Nephron (organoid): ENCODE measurements around the gene WNT9A.

Experiments
- H3K27ac Mint-ChIP-seq, 3 experiments: 2 replicates each; pipeline ENCODE4 v1.8.0; 2020; ENCODE audit warnings: mixed read lengths in 3 of 3, mild to moderate bottlenecking in 2 of 3, moderate library complexity in 1 of 3
- H3K27me3 Mint-ChIP-seq: 2 replicates; pipeline ENCODE4 v1.8.0; 2021; ENCODE audit warnings: low read depth, mild to moderate bottlenecking, moderate library complexity, mixed read lengths
- H3K36me3 Mint-ChIP-seq: 2 replicates; pipeline ENCODE4 v1.8.0; 2020; ENCODE audit warnings: low read depth, mixed read lengths
- H3K4me1 Mint-ChIP-seq: 2 replicates; pipeline ENCODE4 v1.8.0; 2020; ENCODE audit warnings: mixed read lengths
- H3K4me3 Mint-ChIP-seq, 3 experiments: 2 replicates each; pipeline ENCODE4 v1.8.0; 2020; ENCODE audit warnings: mild to moderate bottlenecking in 3 of 3, mixed read lengths in 3 of 3, moderate library complexity in 2 of 3
- H3K9me3 Mint-ChIP-seq: 2 replicates; pipeline ENCODE4 v1.8.0; 2020; ENCODE audit warnings: mixed read lengths
- TF ChIP-seq, protein P1 (sequence below), 3 experiments: fragments of 200-600 bp; sonication (generic); IDR thresholded peaks; one replicate each; pipeline ENCODE4 v1.5.0; 2021; ENCODE audit warnings: antibody characterized with exemption in 3 of 3; ENCODE audit not compliant: unreplicated experiment in 3 of 3

Gene WNT9A

DNA sequence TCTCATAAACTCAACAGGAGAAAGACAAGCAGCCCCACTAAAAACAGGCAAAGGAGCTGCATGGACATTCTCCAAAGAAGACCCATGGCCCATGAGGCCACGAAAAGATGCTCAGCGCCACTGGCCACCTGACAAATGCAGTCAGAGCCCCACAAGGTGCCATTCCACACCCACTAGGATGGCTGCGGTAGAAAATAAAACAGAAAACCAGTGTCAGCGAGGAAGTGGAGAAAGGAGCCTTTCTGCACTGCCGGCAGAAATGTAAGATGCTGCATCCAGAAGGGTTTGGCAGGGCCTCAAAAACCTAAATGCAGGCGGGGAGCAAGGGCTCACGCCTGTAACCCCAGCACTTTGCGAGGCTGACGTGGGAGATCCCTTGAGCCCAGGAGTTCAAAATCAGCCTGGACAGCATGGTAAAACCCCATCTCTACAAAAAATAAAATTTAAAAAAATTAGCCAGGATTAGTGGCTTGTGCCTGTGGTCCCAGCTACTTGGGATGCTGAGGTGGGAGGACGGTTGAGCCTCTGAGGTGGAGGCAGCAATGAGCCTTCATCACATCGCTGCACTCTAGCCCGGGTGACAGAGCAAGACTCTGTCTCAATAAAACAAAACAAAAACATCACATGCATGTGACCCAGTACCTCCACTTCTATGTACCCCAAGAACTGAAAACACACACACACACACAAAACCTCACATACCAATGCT is 4.2 kb downstream of the WNT9A start:
- Mint-ChIP-seq H3K36me3 (no peaks in the 10 kb centered on the region), H3K4me1 (peaks cover 37% of the 10 kb centered on the region), H3K27ac (peak overlapping the region; percentile 39 to 72 (median 66)), H3K9me3 (no peaks in the 10 kb centered on the region), H3K4me3 (peak overlapping the region in 2 of 3 experiments; percentile 61 to 75), H3K27me3 (peaks cover 8% of the 10 kb centered on the region)
- TF ChIP-seq, protein P1, sequence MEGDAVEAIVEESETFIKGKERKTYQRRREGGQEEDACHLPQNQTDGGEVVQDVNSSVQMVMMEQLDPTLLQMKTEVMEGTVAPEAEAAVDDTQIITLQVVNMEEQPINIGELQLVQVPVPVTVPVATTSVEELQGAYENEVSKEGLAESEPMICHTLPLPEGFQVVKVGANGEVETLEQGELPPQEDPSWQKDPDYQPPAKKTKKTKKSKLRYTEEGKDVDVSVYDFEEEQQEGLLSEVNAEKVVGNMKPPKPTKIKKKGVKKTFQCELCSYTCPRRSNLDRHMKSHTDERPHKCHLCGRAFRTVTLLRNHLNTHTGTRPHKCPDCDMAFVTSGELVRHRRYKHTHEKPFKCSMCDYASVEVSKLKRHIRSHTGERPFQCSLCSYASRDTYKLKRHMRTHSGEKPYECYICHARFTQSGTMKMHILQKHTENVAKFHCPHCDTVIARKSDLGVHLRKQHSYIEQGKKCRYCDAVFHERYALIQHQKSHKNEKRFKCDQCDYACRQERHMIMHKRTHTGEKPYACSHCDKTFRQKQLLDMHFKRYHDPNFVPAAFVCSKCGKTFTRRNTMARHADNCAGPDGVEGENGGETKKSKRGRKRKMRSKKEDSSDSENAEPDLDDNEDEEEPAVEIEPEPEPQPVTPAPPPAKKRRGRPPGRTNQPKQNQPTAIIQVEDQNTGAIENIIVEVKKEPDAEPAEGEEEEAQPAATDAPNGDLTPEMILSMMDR (IDR thresholded peaks at IDR 0.05; ENCODE audit: unreplicated experiment in 3 of 3): no peak

GRCh38 chr1:227942716-227943261 is 4.9 kb downstream of the WNT9A start:
- Mint-ChIP-seq H3K27me3 (peaks cover 6% of the 10 kb centered on the region), H3K9me3 (no peaks in the 10 kb centered on the region), H3K4me1 (peaks cover 42% of the 10 kb centered on the region), H3K27ac (peak overlapping the region in 1 of 3 experiments; percentile 66), H3K4me3 (peak overlapping the region in 2 of 3 experiments; percentile 55 to 75), H3K36me3 (no peaks in the 10 kb centered on the region)
- TF ChIP-seq, protein P1 (IDR thresholded peaks at IDR 0.05; ENCODE audit: unreplicated experiment in 3 of 3): no peak

GRCh38 chr1:227942021-227942715 is 5.6 kb downstream of the WNT9A start:
- peaks cover under 1% of the 10 kb centered on the region for H3K36me3 Mint-ChIP-seq
- H3K27ac Mint-ChIP-seq: peak overlapping the region in 1 of 3 experiments; percentile 66
- TF ChIP-seq, protein P1 (IDR thresholded peaks at IDR 0.05; ENCODE audit: unreplicated experiment in 3 of 3): peak in 2 of 3 experiments; percentile 27
- peaks cover 6% of the 10 kb centered on the region for H3K27me3 Mint-ChIP-seq
- H3K9me3 Mint-ChIP-seq: no peaks in the 10 kb centered on the region
- peaks cover 46% of the 10 kb centered on the region for H3K4me1 Mint-ChIP-seq
- H3K4me3 Mint-ChIP-seq: peak overlapping the region in 1 of 3 experiments; percentile 75

- Mint-ChIP-seq H3K27ac (no peak overlapping the region), H3K9me3 (peaks cover 4% of the 10 kb centered on the region), H3K4me3 (no peak overlapping the region), H3K4me1 (peaks cover 52% of the 10 kb centered on the region), H3K36me3 (peaks cover 6% of the 10 kb centered on the region), H3K27me3 (peaks cover 6% of the 10 kb centered on the region)
- TF ChIP-seq, protein P1 (IDR thresholded peaks at IDR 0.05; ENCODE audit: unreplicated experiment in 3 of 3): no peak
Measured at GRCh38 chr1:227941509-227942020, 6.2 kb downstream of the WNT9A start.

DNA sequence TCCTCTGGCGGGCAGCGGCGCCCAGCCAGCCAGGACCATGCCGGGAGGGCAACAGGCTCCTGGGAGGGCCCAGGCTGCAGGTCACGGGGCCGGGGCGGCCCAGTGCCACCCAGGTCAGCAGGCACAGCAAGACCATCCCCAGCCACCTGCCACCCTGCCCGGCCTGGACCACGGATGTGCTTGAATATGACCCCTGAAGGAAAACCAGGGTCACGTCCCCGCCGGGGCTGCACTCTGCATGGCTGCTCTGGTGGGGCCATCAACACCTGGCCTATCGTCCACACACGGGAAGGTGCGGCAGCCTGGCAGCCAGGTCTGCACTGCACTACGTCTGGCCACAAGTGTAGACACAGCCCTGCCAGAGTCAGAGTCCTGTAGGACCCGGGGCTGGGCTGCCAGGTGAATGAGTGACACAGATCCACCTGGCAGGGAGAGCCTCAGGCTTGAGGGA is 6.9 kb downstream of the WNT9A start:
- Mint-ChIP-seq H3K27me3 (peaks cover 6% of the 10 kb centered on the region), H3K4me1 (peaks cover 47% of the 10 kb centered on the region), H3K4me3 (no peak overlapping the region), H3K9me3 (peaks cover 5% of the 10 kb centered on the region), H3K36me3 (peaks cover 6% of the 10 kb centered on the region), H3K27ac (no peak overlapping the region)
- TF ChIP-seq, protein P1 (IDR thresholded peaks at IDR 0.05; ENCODE audit: unreplicated experiment in 3 of 3): no peak
